Activated CD4-positive, alpha-beta memory T cell treated with anti-CD3 and anti-CD28 coated beads for 36 hours (primary cell): ENCODE measurements around the gene HOXA13. TPM values are rescaled to one million over a fixed set of nuclear protein-coding genes. Genes with fewer than 3 reads are reported as not detected.

Experiments
- CTCF ChIA-PET: fragments of 350-600 bp; sonication (Branson Sonifier 250); formaldehyde crosslinking; loops from one replicate; lab custom pipeline; 2021; ENCODE audit warnings: antibody characterized with exemption, inconsistent platforms; lab: Charles Lee
- POLR2A ChIA-PET: fragments of 350-600 bp; sonication (Branson Sonifier 250); formaldehyde crosslinking; loops from one replicate; lab custom pipeline; 2021; ENCODE audit warnings: antibody characterized with exemption; lab: Charles Lee
- DNase-seq: peaks from one replicate; pipeline ENCODE4 v3.0.0-alpha.2; 2020
- H3K27ac Mint-ChIP-seq: one replicate; pipeline ENCODE4 v1.8.0; 2021; ENCODE audit warnings: mixed read lengths
- H3K27me3 Mint-ChIP-seq: one replicate; pipeline ENCODE4 v1.8.0; 2021; ENCODE audit warnings: mixed read lengths
- H3K36me3 Mint-ChIP-seq: one replicate; pipeline ENCODE4 v1.8.0; 2021; ENCODE audit warnings: mixed read lengths
- H3K4me1 Mint-ChIP-seq: one replicate; pipeline ENCODE4 v1.8.0; 2021; ENCODE audit warnings: low read depth, mixed read lengths
- H3K4me3 Mint-ChIP-seq: one replicate; pipeline ENCODE4 v1.8.0; 2021; ENCODE audit warnings: mild to moderate bottlenecking, mixed read lengths
- H3K9me3 Mint-ChIP-seq: one replicate; pipeline ENCODE4 v1.8.0; 2021; ENCODE audit warnings: mixed read lengths
- intact Hi-C: fragments of 100-400 bp; cut with micrococcal nuclease; formaldehyde crosslinking; loops from one replicate; pipeline ENCODE4 v1.15.1; 2023
- total RNA-seq, 2 experiments: library from RNA; stranded (reverse); gene quantifications; one replicate each; pipeline ENCODE4 v1.2.3, GENCODE V29; 2021

HOXA13 gene
- total RNA-seq, 2 experiments from 2014 or later, result not detected

DNA sequence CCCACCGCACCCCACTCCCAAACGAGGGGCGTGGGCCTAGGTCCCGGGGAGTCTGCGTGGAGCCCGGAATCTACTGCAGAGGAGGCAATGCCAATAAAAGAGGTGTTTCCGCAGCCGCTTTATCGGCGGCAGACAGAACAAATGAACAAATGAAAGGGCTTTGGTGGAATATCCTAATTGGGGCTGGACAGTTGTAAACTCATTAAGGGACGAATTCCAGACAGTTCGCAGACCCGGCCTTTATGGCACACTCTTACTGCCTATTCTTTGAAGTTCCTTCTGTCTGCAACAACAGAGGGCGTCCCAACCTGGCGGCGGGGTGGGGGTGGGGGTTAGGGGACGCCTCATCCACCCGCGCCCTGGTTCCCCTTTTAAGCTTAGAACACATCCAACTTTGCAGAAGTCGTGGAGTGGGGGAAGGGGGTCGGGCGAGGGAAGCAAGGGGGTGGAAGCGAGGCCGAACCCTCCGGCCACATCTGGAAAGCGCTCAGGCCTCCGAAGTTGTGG is 38.6 kb downstream of the HOXA13 start:
- CTCF ChIA-PET, result interaction anchor here (0.6 to 6.5 kb wide), 40 partner anchors 9 to 1269 kb away, joined by 3 to 72 read pairs (median 4); partner anchors contain the start of genes EVX1, HOXA1, HOXA11 and HOXA3
- POLR2A ChIA-PET, result no interaction called here

DNA sequence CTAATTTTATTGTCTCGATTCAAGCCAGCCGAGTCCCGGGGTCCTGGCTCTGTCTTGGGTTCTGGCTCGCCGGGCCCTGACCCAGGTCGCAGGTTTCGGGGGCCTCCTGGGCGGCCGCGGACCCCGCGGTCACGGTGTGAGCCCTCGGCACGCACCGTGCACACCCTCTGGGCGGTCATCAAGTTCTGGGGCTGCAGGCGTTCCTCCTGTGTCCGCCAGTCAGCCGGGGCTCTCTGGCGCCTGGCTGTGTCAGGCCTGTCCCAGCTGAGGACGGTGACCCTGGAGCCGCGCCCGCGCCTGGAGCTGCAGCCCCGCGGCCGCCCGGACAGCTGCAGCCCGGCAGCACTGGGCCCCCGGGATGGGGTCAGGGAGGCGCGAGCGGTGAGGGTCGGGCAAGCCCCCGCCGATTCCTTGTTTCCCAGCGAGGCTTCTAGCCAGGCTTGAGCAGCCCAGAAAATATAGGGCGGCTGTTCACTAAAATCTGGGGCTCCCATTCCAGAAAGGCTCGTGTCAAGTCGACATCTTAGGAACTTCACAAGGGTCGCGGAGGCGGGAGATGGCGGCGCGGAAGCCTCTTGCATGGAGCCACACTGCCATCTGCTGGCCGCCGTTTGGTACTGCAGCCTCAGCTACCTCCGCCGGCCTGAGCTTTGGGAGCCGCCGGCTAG is 39.2 kb downstream of the HOXA13 start:
- intact Hi-C loops, result loop anchor here (1.0 to 5.0 kb wide), 7 partner anchors 63 to 1298 kb away; partner anchors contain the start of gene HOXA1
- Mint-ChIP-seq H3K36me3 (peaks cover 2% of the 10 kb centered on the region), H3K9me3 (no peaks in the 10 kb centered on the region), H3K27me3 (peaks cover 81% of the 10 kb centered on the region), H3K4me3 (peak overlapping the region; percentile 61), H3K27ac (no peak overlapping the region), H3K4me1 (peaks cover 28% of the 10 kb centered on the region)
- ChIA-PET CTCF (interaction anchor here (0.6 to 6.5 kb wide), 39 partner anchors 10 to 1268 kb away, joined by 3 to 72 read pairs (median 4); partner anchors contain the start of genes EVX1, HOXA1, HOXA11 and HOXA3), POLR2A (no interaction called here)
- peak; percentile 87 for DNase-seq

More for the DNA sequence above, 38.6 kb downstream of the HOXA13 start:
- Mint-ChIP-seq H3K4me3 (peak overlapping the region; percentile 61), H3K9me3 (no peaks in the 10 kb centered on the region), H3K27me3 (peaks cover 79% of the 10 kb centered on the region), H3K27ac (no peak overlapping the region), H3K4me1 (peaks cover 27% of the 10 kb centered on the region), H3K36me3 (peaks cover 2% of the 10 kb centered on the region)
- DNase-seq, result no peak
- intact Hi-C loops, result loop anchor here (1.0 to 5.0 kb wide), 7 partner anchors 64 to 1299 kb away; partner anchors contain the start of gene HOXA1

DNA sequence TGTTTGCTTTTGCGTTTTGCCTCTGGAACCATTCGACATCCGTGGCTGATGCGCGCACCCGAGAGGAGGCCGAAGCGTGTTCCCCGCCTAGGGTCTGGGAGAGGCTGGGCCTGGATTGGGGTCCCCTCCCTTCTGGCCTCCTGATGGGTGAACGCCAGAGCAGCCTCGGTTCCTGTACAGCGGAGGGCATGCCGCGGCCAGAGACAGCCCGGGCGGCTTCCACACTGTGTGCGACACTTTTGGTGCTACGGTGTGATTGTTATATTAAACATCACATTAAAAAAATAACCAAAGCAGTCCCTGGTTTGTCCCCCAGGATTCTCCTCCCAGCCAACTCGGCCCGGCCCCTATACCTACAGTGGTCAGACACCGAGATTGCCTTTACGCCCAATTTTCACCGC is 39.7 kb downstream of the HOXA13 start:
- peak overlapping the region; percentile 38 for H3K4me3 Mint-ChIP-seq
- ChIA-PET POLR2A (no interaction called here), CTCF (interaction anchor here (1.2 to 6.5 kb wide), 20 partner anchors 8 to 1267 kb away, joined by 3 to 72 read pairs (median 8); partner anchors contain the start of gene HOXA3)
- H3K27ac Mint-ChIP-seq, result no peak overlapping the region
- H3K4me1 Mint-ChIP-seq, result peaks cover 31% of the 10 kb centered on the region
- peaks cover 83% of the 10 kb centered on the region for H3K27me3 Mint-ChIP-seq
- intact Hi-C loops, result loop anchor here (2.0 to 5.0 kb wide), 4 partner anchors 63 to 1298 kb away; partner anchors contain the start of gene HOXA1
- no peak for DNase-seq
- no peaks in the 10 kb centered on the region for H3K9me3 Mint-ChIP-seq
- H3K36me3 Mint-ChIP-seq, result peaks cover 2% of the 10 kb centered on the region

DNA sequence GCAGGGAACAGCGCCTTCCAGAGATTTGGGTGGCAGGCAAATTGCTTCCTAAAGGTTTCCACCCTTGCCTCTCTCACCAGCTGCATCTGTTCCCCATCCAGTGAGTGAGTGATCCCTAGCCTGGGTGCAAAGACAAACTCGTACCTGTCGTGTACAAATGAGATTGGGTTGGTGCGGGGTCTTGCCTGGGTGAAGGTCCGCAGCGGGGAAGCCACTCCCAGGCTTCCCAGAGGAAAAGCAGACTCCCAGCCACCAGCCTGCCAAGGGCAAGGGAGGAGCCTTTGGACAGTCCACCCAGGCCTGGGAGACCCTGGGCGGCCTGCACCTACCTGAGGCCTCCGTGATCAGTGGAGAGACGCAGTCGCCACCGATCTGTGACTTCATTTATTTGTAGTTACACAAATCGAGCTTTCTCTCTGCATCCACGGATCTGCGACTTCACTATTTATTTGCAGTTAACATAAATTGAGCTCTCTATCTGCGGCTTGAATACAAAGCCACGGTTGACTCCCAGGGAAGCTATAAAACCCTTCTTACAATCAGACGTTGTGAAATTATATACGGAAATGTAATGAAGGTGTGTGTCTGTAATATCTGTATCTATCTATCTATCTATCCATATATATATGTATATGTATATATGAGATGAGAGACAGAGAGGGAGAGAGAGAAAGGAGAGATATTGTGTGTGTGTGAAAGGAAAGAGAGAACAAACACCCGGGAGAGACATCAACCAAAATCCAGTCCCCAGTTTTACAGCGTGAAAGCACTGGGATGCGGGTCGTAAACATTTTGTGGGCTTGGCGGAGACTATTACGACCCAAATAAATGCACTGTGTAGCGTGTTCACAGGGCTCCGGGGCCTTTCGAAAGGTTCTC is 40.4 kb downstream of the HOXA13 start:
- H3K36me3 Mint-ChIP-seq, result peaks cover 4% of the 10 kb centered on the region
- ChIA-PET POLR2A (no interaction called here), CTCF (interaction anchor here (0.7 to 2.2 kb wide), 9 partner anchors 9 to 790 kb away, joined by 3 to 9 read pairs (median 5); no protein-coding TSS in a partner anchor)
- H3K4me3 Mint-ChIP-seq, result no peak overlapping the region
- no peak for DNase-seq
- H3K4me1 Mint-ChIP-seq, result peaks cover 37% of the 10 kb centered on the region
- H3K9me3 Mint-ChIP-seq, result no peaks in the 10 kb centered on the region
- H3K27me3 Mint-ChIP-seq, result peaks cover 86% of the 10 kb centered on the region
- intact Hi-C loops, result loop anchor here (2.0 to 10.0 kb wide), 5 partner anchors 62 to 1297 kb away; partner anchors contain the start of genes HOXA1 and SNX10
- no peak overlapping the region for H3K27ac Mint-ChIP-seq

DNA sequence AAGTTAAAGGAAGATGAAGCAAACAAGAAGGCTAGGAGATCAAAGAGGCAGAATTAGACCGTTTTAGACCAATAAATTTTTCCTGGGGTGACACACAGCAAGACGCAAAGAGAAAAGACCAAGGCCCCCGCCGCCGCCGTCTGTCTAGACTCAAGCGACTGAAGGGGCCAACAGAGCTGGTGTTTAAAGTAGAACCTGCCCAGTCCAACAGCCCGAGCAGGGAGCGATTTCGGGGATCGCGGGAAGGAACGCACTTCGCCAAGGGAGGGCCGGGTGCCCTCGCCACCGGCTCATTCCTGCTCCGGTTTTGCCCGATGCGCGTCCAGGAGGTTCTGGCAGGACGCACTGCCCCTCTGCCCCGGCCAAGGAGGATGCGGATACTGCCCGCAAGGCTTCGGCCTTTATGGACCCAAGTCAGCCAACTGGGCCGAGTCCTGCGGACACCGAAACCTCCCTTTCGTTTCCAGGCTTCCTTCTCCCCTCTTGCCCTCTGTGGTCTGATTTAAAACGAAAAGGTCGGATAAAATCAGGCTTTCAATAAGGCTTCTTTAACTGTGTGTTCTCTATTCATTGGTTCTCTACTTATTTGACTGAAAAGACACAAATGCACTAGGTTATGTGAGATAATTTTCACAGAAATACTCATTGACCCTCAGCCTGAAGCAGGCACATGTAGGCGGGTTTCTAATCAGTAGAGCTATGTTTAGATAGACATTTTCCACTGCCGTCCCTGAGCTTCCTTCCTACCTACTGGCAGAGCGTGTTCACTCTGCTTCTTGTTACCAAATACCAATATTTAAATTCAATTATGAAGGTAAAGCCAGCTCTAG is 41.2 kb downstream of the HOXA13 start:
- DNase-seq, result no peak
- Mint-ChIP-seq H3K4me1 (peaks cover 39% of the 10 kb centered on the region), H3K4me3 (no peak overlapping the region), H3K36me3 (peaks cover 4% of the 10 kb centered on the region), H3K27me3 (peaks cover 85% of the 10 kb centered on the region), H3K27ac (no peak overlapping the region), H3K9me3 (no peaks in the 10 kb centered on the region)
- POLR2A ChIA-PET, result no interaction called here
- intact Hi-C loops, result loop anchor here (10.0 kb wide), 1 partner anchor 864 kb away; the partner anchor contains the start of gene SNX10
- CTCF ChIA-PET, result interaction anchor here (0.7 to 2.2 kb wide), 11 partner anchors 8 to 789 kb away, joined by 3 to 9 read pairs (median 4); no protein-coding TSS in a partner anchor

DNA sequence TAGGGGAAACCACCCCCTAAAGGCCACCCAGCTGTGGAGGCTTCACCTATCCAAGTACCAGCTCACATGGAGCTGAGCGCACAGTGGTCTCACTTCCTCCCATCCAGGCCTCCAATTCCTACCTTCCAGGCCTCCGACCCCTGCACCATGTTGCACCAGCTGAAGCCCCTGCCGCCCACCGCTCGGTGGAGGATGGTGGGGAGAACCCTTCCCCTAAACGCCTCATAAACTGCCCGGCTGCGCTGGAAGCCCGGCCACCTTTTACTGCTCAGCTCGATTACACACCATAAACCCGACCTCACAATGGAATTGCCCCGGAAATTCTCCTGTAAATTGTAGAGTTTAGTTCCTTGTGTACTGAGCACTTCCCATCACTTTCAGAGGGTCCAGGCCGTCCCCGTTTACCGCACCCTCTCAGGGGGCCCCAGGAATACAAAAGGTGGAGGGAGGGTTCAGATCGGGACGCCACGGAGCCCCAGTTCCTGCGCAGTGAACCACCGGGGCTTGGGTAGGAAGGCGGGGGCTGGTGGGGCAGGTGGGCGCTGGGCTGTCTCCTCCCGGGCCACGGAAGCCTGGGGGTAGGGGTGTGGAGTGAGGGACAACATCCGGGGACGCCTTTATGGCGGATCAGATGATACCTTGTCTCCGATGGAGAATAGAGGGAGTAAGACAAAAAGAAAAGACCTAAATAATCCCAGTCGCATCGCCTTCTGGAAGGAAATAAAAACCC is 42.0 kb downstream of the HOXA13 start:
- H3K4me1 Mint-ChIP-seq, result peaks cover 39% of the 10 kb centered on the region
- H3K4me3 Mint-ChIP-seq, result no peak overlapping the region
- H3K9me3 Mint-ChIP-seq, result no peaks in the 10 kb centered on the region
- H3K36me3 Mint-ChIP-seq, result peaks cover 4% of the 10 kb centered on the region
- peaks cover 85% of the 10 kb centered on the region for H3K27me3 Mint-ChIP-seq
- DNase-seq, result no peak
- H3K27ac Mint-ChIP-seq, result no peak overlapping the region
- ChIA-PET CTCF (interaction anchor here (1.3 to 2.2 kb wide), 4 partner anchors 11 to 478 kb away, joined by 3 to 9 read pairs (median 6); no protein-coding TSS in a partner anchor), POLR2A (no interaction called here)
- intact Hi-C loops, result loop anchor here (10.0 kb wide), 1 partner anchor 863 kb away; the partner anchor contains the start of gene SNX10

DNA sequence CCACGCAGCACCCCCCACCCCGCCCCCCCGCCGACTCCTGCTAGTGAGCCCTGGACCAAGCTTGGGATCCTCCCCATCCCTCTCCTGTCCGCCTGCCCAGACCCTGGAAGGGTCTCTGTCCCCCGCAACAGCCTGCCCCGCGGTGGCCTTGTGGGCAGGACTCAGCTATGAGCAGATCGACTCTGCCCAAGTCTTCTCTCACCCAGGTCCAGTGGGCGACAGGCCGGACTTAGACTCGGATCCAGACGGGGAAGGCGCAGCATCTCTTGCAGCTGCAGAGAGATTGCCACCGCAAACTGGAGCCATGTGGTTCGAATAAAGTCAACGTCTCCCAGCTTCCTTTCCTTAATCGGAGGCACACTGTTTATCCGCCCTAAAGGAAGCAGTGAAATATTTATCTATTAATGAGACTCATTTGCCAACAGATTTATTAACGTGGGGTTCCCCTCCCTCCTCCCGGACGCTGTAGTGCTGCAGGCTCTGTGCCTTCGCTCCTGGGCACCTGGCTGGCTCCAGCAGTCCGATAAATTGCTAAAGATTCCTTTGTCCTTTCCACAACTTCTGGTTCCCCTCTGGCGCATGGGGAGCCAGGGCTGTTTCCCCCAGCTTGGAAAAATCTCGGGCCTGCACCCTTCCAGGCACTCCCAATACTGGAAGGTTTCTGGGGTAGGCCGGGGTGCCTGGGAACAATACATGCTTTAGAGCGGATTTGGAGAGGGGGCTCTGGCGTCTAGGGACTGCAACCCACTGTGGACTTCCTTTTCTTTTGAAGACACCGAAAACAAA is 42.8 kb downstream of the HOXA13 start:
- ChIA-PET POLR2A (no interaction called here), CTCF (interaction anchor here (0.7 to 1.3 kb wide), 5 partner anchors 12 to 475 kb away, joined by 3 read pairs; partner anchors contain the start of gene HOXA10)
- H3K27me3 Mint-ChIP-seq, result peaks cover 84% of the 10 kb centered on the region
- H3K4me1 Mint-ChIP-seq, result peaks cover 40% of the 10 kb centered on the region
- peaks cover 4% of the 10 kb centered on the region for H3K36me3 Mint-ChIP-seq
- peak overlapping the region; percentile 38 for H3K27ac Mint-ChIP-seq
- DNase-seq, result no peak
- no peak overlapping the region for H3K4me3 Mint-ChIP-seq
- no peaks in the 10 kb centered on the region for H3K9me3 Mint-ChIP-seq
- intact Hi-C loops, result loop anchor here (10.0 kb wide), 1 partner anchor 862 kb away; the partner anchor contains the start of gene SNX10

DNA sequence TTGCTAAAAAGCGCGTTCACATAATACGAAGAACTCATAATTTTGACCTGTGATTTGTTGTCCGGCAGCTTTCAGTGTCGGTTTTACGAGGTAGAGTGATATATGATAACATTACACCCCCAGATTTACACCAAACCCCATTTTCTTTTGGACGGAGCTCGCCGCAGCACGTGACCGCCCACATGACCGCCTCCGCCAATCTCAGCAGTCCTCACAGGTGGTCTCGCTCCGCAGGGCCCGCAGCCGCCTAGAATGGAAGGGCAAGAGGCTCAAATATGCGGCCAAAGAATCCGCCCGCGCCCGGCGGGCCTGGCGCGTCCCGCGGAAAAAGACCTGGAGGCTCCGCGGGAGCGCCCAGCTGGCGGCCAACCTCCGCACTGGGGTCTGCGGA is 43.4 kb downstream of the HOXA13 start, which contains the start of gene HOXA7:
HOXA7 (minus strand) TSS at position 168 of the 391 bp plus-strand sequence; CDS start at position 38, 130 bp downstream.
- Mint-ChIP-seq H3K4me3 (peak within 1 kb of the TSS; percentile 46), H3K27ac (peak within 1 kb of the TSS; percentile 38), H3K36me3 (peaks cover 4% of the 10 kb centered on the region), H3K4me1 (peaks cover 46% of the 10 kb centered on the region), H3K9me3 (no peaks in the 10 kb centered on the region), H3K27me3 (peaks cover 85% of the 10 kb centered on the region)
- intact Hi-C loops, result loop anchor here (10.0 kb wide), 1 partner anchor 862 kb away; the partner anchor contains the start of gene SNX10
- ChIA-PET POLR2A (no interaction called here), CTCF (interaction anchor here (0.7 to 1.1 kb wide), 3 partner anchors 17 to 475 kb away, joined by 3 read pairs; partner anchors contain the start of gene HOXA10)
- no peak for DNase-seq

DNA sequence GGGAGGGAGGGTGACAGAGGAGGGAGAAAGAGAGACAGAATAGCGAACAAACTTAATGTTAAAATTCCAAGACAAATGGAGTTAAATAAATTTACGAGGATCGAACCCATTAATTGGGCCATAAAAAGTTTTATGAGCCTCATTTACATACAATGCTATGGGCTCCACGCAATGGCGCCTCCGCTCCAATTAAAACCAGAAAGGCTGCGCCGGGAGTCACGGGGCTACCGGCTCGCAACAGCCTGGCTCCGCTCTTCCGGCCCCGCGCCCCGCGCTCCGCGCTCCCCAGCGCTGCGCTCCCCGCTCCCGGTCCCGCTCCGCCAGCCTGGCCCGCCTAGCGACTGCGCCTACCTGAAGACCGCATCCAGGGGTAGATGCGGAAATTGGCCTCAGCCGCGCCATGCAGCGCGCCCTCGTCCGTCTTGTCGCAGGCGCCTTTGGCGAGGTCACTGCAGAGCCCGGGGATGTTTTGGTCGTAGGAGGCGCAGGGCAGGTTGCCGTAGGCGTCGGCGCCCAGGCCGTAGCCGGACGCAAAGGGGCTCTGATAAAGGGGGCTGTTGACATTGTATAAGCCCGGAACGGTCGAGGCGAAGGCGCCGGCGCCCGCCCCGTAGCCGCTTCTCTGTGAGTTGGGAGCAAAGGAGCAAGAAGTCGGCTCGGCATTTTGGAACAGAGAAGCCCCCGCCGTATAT is 43.9 kb downstream of the HOXA13 start:
- peaks cover 88% of the 10 kb centered on the region for H3K27me3 Mint-ChIP-seq
- no peaks in the 10 kb centered on the region for H3K9me3 Mint-ChIP-seq
- H3K27ac Mint-ChIP-seq, result peak overlapping the region; percentile 33
- no peak for DNase-seq
- H3K4me3 Mint-ChIP-seq, result peak overlapping the region; percentile 46
- intact Hi-C loops, result loop anchor here (2.0 to 10.0 kb wide), 2 partner anchors 17 to 861 kb away; partner anchors contain the start of gene SNX10
- H3K4me1 Mint-ChIP-seq, result peaks cover 50% of the 10 kb centered on the region
- ChIA-PET POLR2A (no interaction called here), CTCF (interaction anchor here (0.7 to 0.8 kb wide), 2 partner anchors 18 to 474 kb away, joined by 3 read pairs; partner anchors contain the start of gene HOXA10)
- H3K36me3 Mint-ChIP-seq, result peaks cover 4% of the 10 kb centered on the region
